Large intestine (tissue), 3 donors: ENCODE measurements around the gene QDPR. TPM values are rescaled to one million over a fixed set of nuclear protein-coding genes. Genes with fewer than 3 reads are reported as not detected.
"Not testable (repeated sequence)": the region's sequence is repeated elsewhere in the genome, so short reads cannot be mapped to it uniquely, and the experiment has no call there.

Experiments used
- DNase-seq, 2 donors: peaks; one replicate each; pipeline versions ENCODE4 v3.0.0 to v3.0.0-alpha.2; 2013
- H3K27ac ChIP-seq: one replicate; pipeline ENCODE4 v1.5.1; 2013; ENCODE audit warnings: low read length
- H3K27me3 ChIP-seq: 2 replicates; pipeline ENCODE4 v1.6.1; 2013; ENCODE audit warnings: low read length; ENCODE audit not compliant: control insufficient read depth, insufficient read depth
- H3K36me3 ChIP-seq: 2 replicates; pipeline ENCODE4 v1.6.1; 2013; ENCODE audit warnings: low read length; ENCODE audit not compliant: control insufficient read depth, insufficient read depth
- H3K4me1 ChIP-seq: one replicate; pipeline ENCODE4 v1.6.1; 2013; ENCODE audit warnings: low read length; ENCODE audit not compliant: control insufficient read depth, insufficient read depth
- H3K4me3 ChIP-seq: one replicate; pipeline ENCODE4 v1.5.1; 2013; ENCODE audit warnings: low read length
- H3K9me3 ChIP-seq: one replicate; pipeline ENCODE4 v1.6.1; 2013; ENCODE audit warnings: mild to moderate bottlenecking, low read depth, low read length, moderate library complexity; ENCODE audit not compliant: control insufficient read depth
- WGBS: methylation state at CpG from one replicate; pipeline ENCODE4 v1.1.5; 2013; ENCODE audit warnings: low lambda C conversion rate; ENCODE audit not compliant: insufficient coverage; 5-methylcytosine and 5-hydroxymethylcytosine counted together
- polyA plus RNA-seq: library from polyadenylated mRNA; unstranded; fragments of 120-200 nt; gene quantifications from one replicate; pipeline ENCODE4 v1.2.1, GENCODE V29; 2013

The QDPR gene
- polyA plus RNA-seq, 1 donor = 72.9 TPM

GRCh38 chr4:17552427-17552826, 40.5 kb upstream of the QDPR start:
- 73% methylated on average over 3 of the region's 5 CpGs for WGBS
- Histone ChIP-seq H3K9me3 (no peaks in the 10 kb centered on the region), H3K4me1 (no peaks in the 10 kb centered on the region), H3K27me3 (peaks cover 6% of the 10 kb centered on the region), H3K27ac (no peak overlapping the region), H3K4me3 (no peak overlapping the region), H3K36me3 (no peaks in the 10 kb centered on the region)
- DNase-seq = no peak

GRCh38 chr4:17550549-17550948, 38.7 kb upstream of the QDPR start:
- Histone ChIP-seq H3K4me3 (no peak overlapping the region), H3K9me3 (no peaks in the 10 kb centered on the region), H3K27ac (no peak overlapping the region), H3K27me3 (peaks cover 6% of the 10 kb centered on the region), H3K4me1 (no peaks in the 10 kb centered on the region), H3K36me3 (no peaks in the 10 kb centered on the region)
- DNase-seq = no peak
- 80% methylated on average over 1 of the region's 3 CpGs for WGBS

- Histone ChIP-seq H3K4me1 (no peaks in the 10 kb centered on the region), H3K36me3 (no peaks in the 10 kb centered on the region), H3K27me3 (peaks cover 3% of the 10 kb centered on the region), H3K4me3 (no peak overlapping the region), H3K9me3 (no peaks in the 10 kb centered on the region), H3K27ac (no peak overlapping the region)
- no CpG with 5 or more reads among the region's 12 CpGs for WGBS
- no peak for DNase-seq
These were observed 34.8 kb upstream of the QDPR start for GRCh38 chr4:17546678-17547077.

GRCh38 chr4:17546222-17546621, 34.3 kb upstream of the QDPR start:
- Histone ChIP-seq H3K9me3 (no peaks in the 10 kb centered on the region), H3K36me3 (no peaks in the 10 kb centered on the region), H3K27me3 (no peaks in the 10 kb centered on the region), H3K4me3 (no peak overlapping the region), H3K27ac (no peak overlapping the region), H3K4me1 (no peaks in the 10 kb centered on the region)
- no peak for DNase-seq
- 100% methylated on average over 1 of the region's 10 CpGs for WGBS

GRCh38 chr4:17545374-17546140, 33.7 kb upstream of the QDPR start:
- DNase-seq = no peak
- WGBS = 100% methylated on average over 1 of the region's 11 CpGs
- H3K36me3 ChIP-seq = no peaks in the 10 kb centered on the region

GRCh38 chr4:17544831-17545234, 32.9 kb upstream of the QDPR start:
- Histone ChIP-seq H3K9me3 (no peaks in the 10 kb centered on the region), H3K4me1 (no peaks in the 10 kb centered on the region), H3K27me3 (no peaks in the 10 kb centered on the region), H3K36me3 (no peaks in the 10 kb centered on the region), H3K27ac (no peak overlapping the region), H3K4me3 (no peak overlapping the region)
- WGBS = no CpG with 5 or more reads among the region's 3 CpGs
- DNase-seq = peak in 1 of 2 donors; percentile 17

More at GRCh38 chr4:17545374-17546140, 33.7 kb upstream of the QDPR start:
- no peak overlapping the region for H3K4me3 ChIP-seq
- no peaks in the 10 kb centered on the region for H3K9me3 ChIP-seq
- H3K27ac ChIP-seq = no peak overlapping the region
- no peaks in the 10 kb centered on the region for H3K27me3 ChIP-seq
- H3K4me1 ChIP-seq = no peaks in the 10 kb centered on the region

GRCh38 chr4:17544205-17544604, 32.3 kb upstream of the QDPR start:
- H3K27me3 ChIP-seq = no peaks in the 10 kb centered on the region
- no peaks in the 10 kb centered on the region for H3K36me3 ChIP-seq
- no peaks in the 10 kb centered on the region for H3K4me1 ChIP-seq
- DNase-seq = peak; percentile 13 to 35
- H3K4me3 ChIP-seq = no peak overlapping the region
- 20% methylated on average over 1 of the region's 6 CpGs for WGBS
- H3K9me3 ChIP-seq = no peaks in the 10 kb centered on the region
- H3K27ac ChIP-seq = no peak overlapping the region

GRCh38 chr4:17537060-17537459, 25.2 kb upstream of the QDPR start:
- no CpG with 5 or more reads among the region's 6 CpGs for WGBS
- not testable (repeated sequence) for H3K27ac ChIP-seq, H3K36me3 ChIP-seq, DNase-seq, H3K9me3 ChIP-seq, H3K4me3 ChIP-seq, H3K27me3 ChIP-seq, H3K4me1 ChIP-seq

- WGBS = no CpG with 5 or more reads among the region's 3 CpGs
- H3K4me1 ChIP-seq = no peaks in the 10 kb centered on the region
- no peaks in the 10 kb centered on the region for H3K36me3 ChIP-seq
- H3K27me3 ChIP-seq = no peaks in the 10 kb centered on the region
- no peak for DNase-seq
- no peak overlapping the region for H3K4me3 ChIP-seq
- no peak overlapping the region for H3K27ac ChIP-seq
- no peaks in the 10 kb centered on the region for H3K9me3 ChIP-seq
These were observed 24.0 kb upstream of the QDPR start for GRCh38 chr4:17535906-17536305.

- DNase-seq = no peak
These were observed 23.4 kb upstream of the QDPR start for GRCh38 chr4:17535242-17535641.

GRCh38 chr4:17534705-17535104, 22.8 kb upstream of the QDPR start:
- 100% methylated on average over 1 of the region's 4 CpGs for WGBS
- no peak for DNase-seq
- Histone ChIP-seq H3K27ac (no peak overlapping the region), H3K9me3 (no peaks in the 10 kb centered on the region), H3K4me1 (no peaks in the 10 kb centered on the region), H3K27me3 (no peaks in the 10 kb centered on the region), H3K36me3 (no peaks in the 10 kb centered on the region), H3K4me3 (no peak overlapping the region)

More at GRCh38 chr4:17535242-17535641, 23.4 kb upstream of the QDPR start:
- no peak overlapping the region for H3K4me3 ChIP-seq
- H3K27ac ChIP-seq = no peak overlapping the region
- no peaks in the 10 kb centered on the region for H3K27me3 ChIP-seq
- no peaks in the 10 kb centered on the region for H3K36me3 ChIP-seq
- 92% methylated on average over 2 of the region's 4 CpGs for WGBS
- H3K9me3 ChIP-seq = no peaks in the 10 kb centered on the region
- no peaks in the 10 kb centered on the region for H3K4me1 ChIP-seq
